H9 (cell line): ENCODE measurements around the gene PFDN4. TPM values are rescaled to one million over a fixed set of nuclear protein-coding genes. Genes with fewer than 3 reads are reported as not detected.

Source experiments
- DNase-seq: peaks from one replicate; pipeline ENCODE4 v3.0.0-alpha.2; 2017
- H2AFZ ChIP-seq: one replicate; pipeline ENCODE4 v1.6.1; 2013; ENCODE audit warnings: mild to moderate bottlenecking, low read length, control low read depth, moderate library complexity
- H2AK5ac ChIP-seq: 2 replicates; pipeline ENCODE4 v1.6.1; 2013; ENCODE audit warnings: low read length, control low read depth, mixed read lengths; ENCODE audit not compliant: insufficient read length
- H2BK120ac ChIP-seq: one replicate; pipeline ENCODE4 v1.6.1; 2013; ENCODE audit warnings: low read depth, mild to moderate bottlenecking, low read length, control low read depth, inconsistent platforms; ENCODE audit not compliant: poor library complexity, severe bottlenecking
- H2BK12ac ChIP-seq: 2 replicates; pipeline ENCODE4 v1.6.1; 2013; ENCODE audit warnings: low read length, control low read depth, mixed read lengths, low read depth; ENCODE audit not compliant: insufficient read length
- H2BK15ac ChIP-seq: 2 replicates; pipeline ENCODE4 v1.6.1; 2013; ENCODE audit warnings: low read depth, low read length, control low read depth
- H2BK20ac ChIP-seq: one replicate; pipeline ENCODE4 v1.6.1; 2013; ENCODE audit warnings: low read depth, mild to moderate bottlenecking, low read length, control low read depth, inconsistent platforms; ENCODE audit not compliant: poor library complexity, severe bottlenecking
- H2BK5ac ChIP-seq: 2 replicates; pipeline ENCODE4 v1.6.1; 2013; ENCODE audit warnings: low read length, control low read depth, mixed read lengths; ENCODE audit not compliant: insufficient read length
- H3K14ac ChIP-seq: 2 replicates; pipeline ENCODE4 v1.6.1; 2013; ENCODE audit warnings: low read length, control low read depth; ENCODE audit not compliant: insufficient read depth
- H3K18ac ChIP-seq: 2 replicates; pipeline ENCODE4 v1.6.1; 2013; ENCODE audit warnings: low read depth, mild to moderate bottlenecking, mixed read lengths, low read length, control low read depth; ENCODE audit not compliant: insufficient read length
- H3K23ac ChIP-seq: 2 replicates; pipeline ENCODE4 v1.6.1; 2013; ENCODE audit warnings: low read length, control low read depth, mixed read lengths, low read depth; ENCODE audit not compliant: insufficient read length
- H3K23me2 ChIP-seq: 2 replicates; pipeline ENCODE4 v1.6.1; 2013; ENCODE audit warnings: low read depth, mild to moderate bottlenecking, mixed read lengths, low read length, control low read depth; ENCODE audit not compliant: insufficient read length, poor library complexity, severe bottlenecking
- H3K27ac ChIP-seq: 2 replicates; pipeline ENCODE4 v1.5.1; 2013; ENCODE audit warnings: low read length, control low read depth, mixed read lengths, low read depth; ENCODE audit not compliant: insufficient read length
- H3K27me3 ChIP-seq: 2 replicates; pipeline ENCODE4 v1.6.1; 2013; ENCODE audit warnings: low read length, control low read depth, inconsistent platforms; ENCODE audit not compliant: insufficient read depth
- H3K4ac ChIP-seq: 2 replicates; pipeline ENCODE4 v1.6.1; 2013; ENCODE audit warnings: low read depth, mild to moderate bottlenecking, control low read depth, inconsistent platforms, low read length, moderate library complexity
- H3K4me1 ChIP-seq: 2 replicates; pipeline ENCODE4 v1.6.1; 2013; ENCODE audit warnings: low read length, control low read depth, inconsistent platforms; ENCODE audit not compliant: insufficient read depth
- H3K4me2 ChIP-seq: 2 replicates; pipeline ENCODE4 v1.6.1; 2013; ENCODE audit warnings: low read length, control low read depth, mixed read lengths; ENCODE audit not compliant: insufficient read length, insufficient read depth
- H3K56ac ChIP-seq: 2 replicates; pipeline ENCODE4 v1.6.1; 2013; ENCODE audit warnings: low read depth, mild to moderate bottlenecking, mixed read lengths, low read length, control low read depth; ENCODE audit not compliant: insufficient read length
- H3K79me1 ChIP-seq: 2 replicates; pipeline ENCODE4 v1.6.1; 2013; ENCODE audit warnings: low read depth, mild to moderate bottlenecking, moderate library complexity, low read length, control low read depth, inconsistent platforms; ENCODE audit not compliant: insufficient read depth, poor library complexity, severe bottlenecking
- H3K79me2 ChIP-seq: 2 replicates; pipeline ENCODE4 v1.6.1; 2013; ENCODE audit warnings: low read length, control low read depth, inconsistent platforms; ENCODE audit not compliant: insufficient read depth
- H3K9ac ChIP-seq: 2 replicates; pipeline ENCODE4 v1.6.1; 2013; ENCODE audit warnings: low read length, control low read depth, mixed read lengths; ENCODE audit not compliant: insufficient read length; ENCODE audit errors: extremely low read depth
- H3K9me3 ChIP-seq: one replicate; pipeline ENCODE4 v1.6.1; 2013; ENCODE audit warnings: low read depth, low read length, inconsistent platforms; ENCODE audit not compliant: control insufficient read depth
- H3T11ph ChIP-seq: one replicate; pipeline ENCODE4 v1.6.1; 2013; ENCODE audit warnings: mild to moderate bottlenecking, low read length, control low read depth, inconsistent platforms
- H4K20me1 ChIP-seq: one replicate; pipeline ENCODE4 v1.6.1; 2013; ENCODE audit not compliant: control insufficient read depth, insufficient read length, insufficient read depth
- H4K5ac ChIP-seq: 2 replicates; pipeline ENCODE4 v1.6.1; 2013; ENCODE audit warnings: low read depth, mild to moderate bottlenecking, mixed read lengths, low read length, control low read depth; ENCODE audit not compliant: insufficient read length
- H4K8ac ChIP-seq: replicated peaks from 2 replicates; pipeline ENCODE4 v1.6.1; 2013; ENCODE audit warnings: low read length, control low read depth, mixed read lengths, low read depth; ENCODE audit not compliant: insufficient read length
- H4K91ac ChIP-seq: 2 replicates; pipeline ENCODE4 v1.6.1; 2013; ENCODE audit warnings: low read depth, mild to moderate bottlenecking, moderate library complexity, mixed read lengths, low read length, control low read depth; ENCODE audit not compliant: insufficient read length
- H3K27ac Mint-ChIP-seq, 3 experiments: 2 replicates in 2 of 3; 3 replicates in 1 of 3; pipeline ENCODE4 v1.8.0; 2020 to 2021; ENCODE audit warnings: mixed read lengths in 3 of 3, mild to moderate bottlenecking in 1 of 3, moderate library complexity in 1 of 3
- H3K27me3 Mint-ChIP-seq: 2 replicates; pipeline ENCODE4 v1.8.0; 2021; ENCODE audit warnings: low read depth, mild to moderate bottlenecking, moderate library complexity, mixed read lengths
- H3K36me3 Mint-ChIP-seq, 3 experiments: 2 replicates in 2 of 3; 3 replicates in 1 of 3; pipeline ENCODE4 v1.8.0; 2020 to 2021; ENCODE audit warnings: low read depth in 3 of 3, mixed read lengths in 3 of 3; ENCODE audit not compliant: insufficient read depth in 1 of 3
- H3K4me1 Mint-ChIP-seq, 2 experiments: 2 replicates each; pipeline ENCODE4 v1.8.0; 2020; ENCODE audit warnings: mixed read lengths in 2 of 2
- H3K4me3 Mint-ChIP-seq, 2 experiments: 2 replicates in 1 of 2; 3 replicates in 1 of 2; pipeline ENCODE4 v1.8.0; 2020 to 2021; ENCODE audit warnings: mild to moderate bottlenecking in 2 of 2, mixed read lengths in 2 of 2, moderate library complexity in 1 of 2
- H3K9me3 Mint-ChIP-seq, 2 experiments: 2 replicates in 1 of 2; 3 replicates in 1 of 2; pipeline ENCODE4 v1.8.0; 2020; ENCODE audit warnings: mild to moderate bottlenecking in 2 of 2, mixed read lengths in 2 of 2, moderate library complexity in 1 of 2
- WGBS: extraction: QIAGEN DNeasy Blood & Tissue Kit; methylation state at CpG from one replicate; pipeline ENCODE4 v1.1.7; 2013; ENCODE audit warnings: missing lambda C conversion rate, low lambda C conversion rate, mixed read lengths; ENCODE audit not compliant: insufficient read length; ENCODE audit errors: extremely low coverage; 5-methylcytosine and 5-hydroxymethylcytosine counted together
- total RNA-seq: library from RNA; stranded (reverse); gene quantifications from 2 replicates; pipeline ENCODE4 v1.2.1, GENCODE V29; 2021
- TF ChIP-seq, protein P1 (sequence below): fragments of 200-600 bp; sonication (generic); conservative IDR thresholded peaks from 3 replicates; pipeline ENCODE4 v1.8.0; 2021; ENCODE audit warnings: antibody characterized with exemption, mild to moderate bottlenecking

Gene PFDN4
- total RNA-seq, 1 experiment from 2014 or later = 73.6 TPM

DNA sequence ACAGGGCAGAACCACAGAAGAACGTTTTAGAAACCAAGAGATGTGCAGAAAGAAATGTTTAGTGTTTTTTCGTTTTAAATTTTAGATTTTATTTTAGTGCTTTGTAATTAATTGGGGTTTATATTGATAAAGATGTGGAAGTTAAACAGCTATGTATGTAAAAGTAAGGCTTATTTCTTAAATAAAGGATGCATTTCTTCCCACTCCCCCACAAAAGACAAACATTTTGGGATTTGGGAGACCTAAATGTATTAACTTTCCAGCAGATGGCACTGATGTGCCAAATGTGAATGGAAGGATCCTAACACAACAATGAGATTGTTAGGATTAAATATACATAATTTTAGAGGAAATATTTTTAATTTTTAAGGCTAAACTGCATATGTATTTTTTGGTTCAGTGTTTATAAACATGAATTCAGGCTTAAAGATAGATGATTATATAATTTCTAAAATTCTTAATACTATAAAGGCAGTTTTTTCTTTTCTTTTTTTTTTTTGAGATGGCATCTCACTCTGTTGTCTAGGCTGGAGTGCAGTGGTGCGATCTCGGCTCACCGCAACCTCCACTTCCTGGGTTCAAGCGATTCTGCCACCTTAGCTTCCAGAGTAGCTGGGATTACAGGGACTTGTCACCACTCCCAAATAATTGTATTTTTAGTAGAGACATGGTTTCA lies 12.0 kb downstream of the PFDN4 start:
- H2BK120ac ChIP-seq = no peak overlapping the region
- H3K27me3 ChIP-seq = no peaks in the 10 kb centered on the region
- H3K27ac Mint-ChIP-seq = no peak overlapping the region
- no peak overlapping the region for H3K4me3 Mint-ChIP-seq
- H3T11ph ChIP-seq = no peak overlapping the region
- no peak overlapping the region for H3K18ac ChIP-seq
- H3K23me2 ChIP-seq = no peaks in the 10 kb centered on the region
- H3K79me2 ChIP-seq = no peaks in the 10 kb centered on the region
- H2BK15ac ChIP-seq = no peak overlapping the region
- no peak overlapping the region for H3K9ac ChIP-seq
- no peak overlapping the region for H2AK5ac ChIP-seq
- H3K4me1 Mint-ChIP-seq = peaks cover 35 to 43% of the 10 kb centered on the region in 2 experiments
- TF ChIP-seq, protein P1, sequence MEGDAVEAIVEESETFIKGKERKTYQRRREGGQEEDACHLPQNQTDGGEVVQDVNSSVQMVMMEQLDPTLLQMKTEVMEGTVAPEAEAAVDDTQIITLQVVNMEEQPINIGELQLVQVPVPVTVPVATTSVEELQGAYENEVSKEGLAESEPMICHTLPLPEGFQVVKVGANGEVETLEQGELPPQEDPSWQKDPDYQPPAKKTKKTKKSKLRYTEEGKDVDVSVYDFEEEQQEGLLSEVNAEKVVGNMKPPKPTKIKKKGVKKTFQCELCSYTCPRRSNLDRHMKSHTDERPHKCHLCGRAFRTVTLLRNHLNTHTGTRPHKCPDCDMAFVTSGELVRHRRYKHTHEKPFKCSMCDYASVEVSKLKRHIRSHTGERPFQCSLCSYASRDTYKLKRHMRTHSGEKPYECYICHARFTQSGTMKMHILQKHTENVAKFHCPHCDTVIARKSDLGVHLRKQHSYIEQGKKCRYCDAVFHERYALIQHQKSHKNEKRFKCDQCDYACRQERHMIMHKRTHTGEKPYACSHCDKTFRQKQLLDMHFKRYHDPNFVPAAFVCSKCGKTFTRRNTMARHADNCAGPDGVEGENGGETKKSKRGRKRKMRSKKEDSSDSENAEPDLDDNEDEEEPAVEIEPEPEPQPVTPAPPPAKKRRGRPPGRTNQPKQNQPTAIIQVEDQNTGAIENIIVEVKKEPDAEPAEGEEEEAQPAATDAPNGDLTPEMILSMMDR = peak; percentile 70
- H2BK5ac ChIP-seq = no peak overlapping the region
- H3K79me1 ChIP-seq = no peaks in the 10 kb centered on the region
- H3K27ac ChIP-seq = no peak overlapping the region
- no peaks in the 10 kb centered on the region for H3K9me3 Mint-ChIP-seq
- H3K23ac ChIP-seq = no peak overlapping the region
- no peak overlapping the region for H3K14ac ChIP-seq
- H4K91ac ChIP-seq = no peak overlapping the region
- H2BK20ac ChIP-seq = no peak overlapping the region
- H4K20me1 ChIP-seq = no peaks in the 10 kb centered on the region
- H4K8ac ChIP-seq = no peak overlapping the region
- no peak overlapping the region for H3K4ac ChIP-seq
- DNase-seq = no peak
- H4K5ac ChIP-seq = no peak overlapping the region
- H2AFZ ChIP-seq = no peak overlapping the region
- H3K36me3 Mint-ChIP-seq = peaks cover 16 to 37% (median 33%) of the 10 kb centered on the region in 3 experiments; a peak in 6 of 7 replicates
- peaks cover 5% of the 10 kb centered on the region; the same call in 1 of the 2 replicates for H3K4me1 ChIP-seq
- no peak overlapping the region for H2BK12ac ChIP-seq
- no peaks in the 10 kb centered on the region for H3K9me3 ChIP-seq
- H3K56ac ChIP-seq = no peak overlapping the region
- H3K4me2 ChIP-seq = no peak overlapping the region
- no peaks in the 10 kb centered on the region for H3K27me3 Mint-ChIP-seq
- WGBS = 100% methylated on average over 1 of the region's 6 CpGs
